ENCODE results near the gene TMEM97. TPM values are rescaled to one million over a fixed set of nuclear protein-coding genes. Genes with fewer than 3 reads are reported as not detected.

The TMEM97 gene
- total and polyA plus RNA-seq, 9 of the 15 experiments (the other 6 are each of a cell fraction or from before 2014, with no cell fraction given) = 34.6 to 121 (median 76.0) TPM

- no peak for TF ChIP-seq ZNF318 (IDR thresholded peaks at IDR 0.05; ENCODE audit: borderline replicate concordance in 1 of 2, low read depth in 1 of 2)
- TF ChIP-seq KLF10 (CRISPR knock-in tag; IDR thresholded peaks at IDR 0.05) = no peak
- peak; percentile 41; the same call in 1 of the 2 replicates for TF ChIP-seq BHLHE40 (IDR thresholded peaks at IDR 0.05; ENCODE audit: low read length)
- TF ChIP-seq NR2C2 (CRISPR knock-in tag; IDR thresholded peaks at IDR 0.05) = no peak
- peak; percentile 81; the same call in 1 of the 2 replicates for TF ChIP-seq NR2C2 (tag; IDR thresholded peaks at IDR 0.05)
- TF ChIP-seq ARID1B (IDR thresholded peaks at IDR 0.05) = peak; percentile 63
- peak; percentile 71 for TF ChIP-seq CBFA2T3 (IDR thresholded peaks at IDR 0.05)
- TF ChIP-seq HNRNPLL (IDR thresholded peaks at IDR 0.05; ENCODE audit: low read depth, low read length, poor library complexity, severe bottlenecking) = peak; percentile 52
- TF ChIP-seq DIDO1 (tag; IDR thresholded peaks at IDR 0.05; ENCODE audit: low read depth) = no peak
- TF ChIP-seq ESRRA (IDR thresholded peaks at IDR 0.05; ENCODE audit: borderline replicate concordance, low read depth) = peak; percentile 82
- TF ChIP-seq ZNF57 (CRISPR knock-in tag; IDR thresholded peaks at IDR 0.05) = no peak
- peak; percentile 51; the same call in 1 of the 2 replicates for TF ChIP-seq JUND (IDR thresholded peaks at IDR 0.05; ENCODE audit: borderline replicate concordance, low read depth, low read length)
- TF ChIP-seq JUND (tag; IDR thresholded peaks at IDR 0.05; ENCODE audit: borderline replicate concordance, low read depth, low read length) = peak; percentile 64; the same call in 1 of the 3 replicates
- no peak for TF ChIP-seq BACH1 (tag; IDR thresholded peaks at IDR 0.05)
- TF ChIP-seq MAZ (CRISPR knock-in tag; conservative IDR thresholded peaks at IDR 0.05 in 1 of 2, IDR thresholded peaks at IDR 0.05 in 1 of 2) = peak in 1 of 2 experiments; percentile 79; a peak in 2 of 4 replicates
- TF ChIP-seq TEAD4 (IDR thresholded peaks at IDR 0.05; ENCODE audit: low read length) = peak; percentile 81
- TF ChIP-seq TEAD4 (CRISPR knock-in tag; IDR thresholded peaks at IDR 0.05; ENCODE audit: borderline replicate concordance) = no peak
- TF ChIP-seq KDM1A (IDR thresholded peaks at IDR 0.05) = 0 out of 4 replicates have a peak, but pooled peaks of 1 of the 2 experiments have one; percentile 29
- TF ChIP-seq CTBP1 (IDR thresholded peaks at IDR 0.05; ENCODE audit: borderline replicate concordance) = peak; percentile 94
- TF ChIP-seq ZNF644 (tag; IDR thresholded peaks at IDR 0.05; ENCODE audit: low read depth) = no peak
- TF ChIP-seq SPI1 (IDR thresholded peaks at IDR 0.05; ENCODE audit: borderline replicate concordance, low read depth, low read length) = peak; percentile 91
- TF ChIP-seq PHF21A (IDR thresholded peaks at IDR 0.05; ENCODE audit: borderline replicate concordance, low read depth) = no peak
These were observed 51.2 kb downstream of the TMEM97 start, which contains the start of gene VTN (continued) for GRCh38 chr17:28370035-28370743.

Measured in K562 (cell line).